IMR-90 (cell line): ENCODE measurements around the gene ZFP92. TPM values are rescaled to one million over a fixed set of nuclear protein-coding genes. Genes with fewer than 3 reads are reported as not detected.

Experiments
- ATAC-seq: fragments of 200-7000 bp; cut with Tn5 transposase; 2 replicates; pipeline ENCODE4 v1.9.1; 2020; ENCODE audit warnings: low read depth, mild to moderate bottlenecking, moderate library complexity
- BruUV-seq: library from RNA; stranded (reverse); fragments of 400-500 nt; replicated peaks from 2 replicates; lab custom pipeline; 2021; lab: Mats Ljungman, UMichigan
- CTCF ChIA-PET: fragments of 300-600 bp; formaldehyde crosslinking; extraction: SDS; loops from one replicate; lab custom pipeline; 2021; ENCODE audit warnings: antibody characterized with exemption; lab: Yijun Ruan, JAX
- POLR2A ChIA-PET: fragments of 300-600 bp; sonication (Branson Sonifier 250); formaldehyde crosslinking; loops from one replicate; lab custom pipeline; 2022; ENCODE audit warnings: antibody characterized with exemption; ENCODE audit not compliant: unreplicated experiment; lab: Charles Lee
- DNase-seq: peaks from one replicate; pipeline ENCODE4 v3.0.0; 2013
- H2AFZ ChIP-seq: replicated peaks from 2 replicates; pipeline ENCODE3; 2013; ENCODE audit warnings: low read length, mild to moderate bottlenecking; ENCODE audit not compliant: poor library complexity
- H2AK5ac ChIP-seq: 2 replicates; pipeline ENCODE4 v1.6.1; 2013; ENCODE audit warnings: low read depth, low read length, inconsistent platforms
- H2AK9ac ChIP-seq: replicated peaks from 2 replicates; pipeline ENCODE3; 2013; ENCODE audit warnings: mild to moderate bottlenecking, low read depth, low read length, moderate library complexity; ENCODE audit not compliant: poor library complexity
- H2BK120ac ChIP-seq: 2 replicates; pipeline ENCODE4 v1.6.1; 2013; ENCODE audit warnings: low read depth, low read length, inconsistent platforms
- H2BK15ac ChIP-seq: 3 replicates; pipeline ENCODE4 v1.6.1; 2013; ENCODE audit warnings: low read depth, low read length, inconsistent platforms
- H2BK20ac ChIP-seq: 2 replicates; pipeline ENCODE4 v1.6.1; 2013; ENCODE audit warnings: low read depth, mild to moderate bottlenecking, inconsistent platforms, low read length, moderate library complexity
- H2BK5ac ChIP-seq: 2 replicates; pipeline ENCODE4 v1.6.1; 2013; ENCODE audit warnings: mild to moderate bottlenecking, low read depth, low read length, inconsistent platforms; ENCODE audit not compliant: poor library complexity, severe bottlenecking
- H3K14ac ChIP-seq: replicated peaks from 2 replicates; pipeline ENCODE4 v1.6.1; 2013; ENCODE audit warnings: low read depth, low read length, inconsistent platforms
- H3K18ac ChIP-seq: 2 replicates; pipeline ENCODE4 v1.6.1; 2013; ENCODE audit warnings: low read depth, low read length, control low read depth
- H3K23ac ChIP-seq: 2 replicates; pipeline ENCODE4 v1.6.1; 2013; ENCODE audit warnings: low read depth, low read length, inconsistent platforms
- H3K27ac ChIP-seq: 2 replicates; pipeline ENCODE4 v1.5.1; 2013; ENCODE audit warnings: mild to moderate bottlenecking, control low read depth, low read length; ENCODE audit not compliant: insufficient read depth
- H3K27me3 ChIP-seq: 2 replicates; pipeline ENCODE4 v1.6.1; 2013; ENCODE audit warnings: low read length; ENCODE audit not compliant: control insufficient read depth, insufficient read depth
- H3K36me3 ChIP-seq: 2 replicates; pipeline ENCODE4 v1.6.1; 2013; ENCODE audit warnings: low read length, mixed read lengths; ENCODE audit not compliant: control insufficient read depth, insufficient read depth
- H3K4ac ChIP-seq: 2 replicates; pipeline ENCODE4 v1.6.1; 2013; ENCODE audit warnings: low read depth, low read length, inconsistent platforms
- H3K4me1 ChIP-seq: 2 replicates; pipeline ENCODE4 v1.6.1; 2013; ENCODE audit warnings: low read length, mixed read lengths; ENCODE audit not compliant: control insufficient read depth, insufficient read depth
- H3K4me2 ChIP-seq: 2 replicates; pipeline ENCODE4 v1.6.1; 2013; ENCODE audit warnings: low read depth, mild to moderate bottlenecking, control low read depth, low read length, moderate library complexity
- H3K4me3 ChIP-seq: 2 replicates; pipeline ENCODE4 v1.5.1; 2013; ENCODE audit warnings: low read depth, mild to moderate bottlenecking, control low read depth, low read length, moderate library complexity; ENCODE audit not compliant: insufficient read depth
- H3K56ac ChIP-seq: 2 replicates; pipeline ENCODE4 v1.6.1; 2013; ENCODE audit warnings: low read length, inconsistent platforms; ENCODE audit not compliant: insufficient read depth; ENCODE audit errors: extremely low read depth
- H3K79me1 ChIP-seq, 2 experiments: 2 replicates each; pipeline ENCODE4 v1.6.1; 2013; ENCODE audit warnings: low read length in 2 of 2, inconsistent platforms in 1 of 2, low read depth in 1 of 2
- H3K9ac ChIP-seq: 2 replicates; pipeline ENCODE4 v1.6.1; 2013; ENCODE audit warnings: low read depth, low read length, control low read depth
- H3K9me1 ChIP-seq: 2 replicates; pipeline ENCODE4 v1.6.1; 2013; ENCODE audit warnings: low read length, inconsistent platforms; ENCODE audit not compliant: insufficient read depth
- H3K9me3 ChIP-seq: 2 replicates; pipeline ENCODE4 v1.6.1; 2013; ENCODE audit warnings: low read length; ENCODE audit not compliant: control insufficient read depth, insufficient read depth
- H4K20me1 ChIP-seq: 2 replicates; pipeline ENCODE4 v1.6.1; 2013; ENCODE audit warnings: low read length, inconsistent platforms; ENCODE audit not compliant: insufficient read depth
- H4K5ac ChIP-seq: 2 replicates; pipeline ENCODE4 v1.6.1; 2013; ENCODE audit warnings: mild to moderate bottlenecking, low read depth, low read length, control low read depth
- H4K8ac ChIP-seq, 2 experiments: 2 replicates each; pipeline ENCODE4 v1.6.1; 2013; ENCODE audit warnings: low read depth in 2 of 2, low read length in 2 of 2, control low read depth in 1 of 2, inconsistent platforms in 1 of 2
- H4K91ac ChIP-seq: 2 replicates; pipeline ENCODE4 v1.6.1; 2013; ENCODE audit warnings: low read depth, low read length, inconsistent platforms; ENCODE audit not compliant: insufficient read depth
- BHLHE40 ChIP-seq: fragments of 150-350 bp; IDR thresholded peaks from 2 replicates; pipeline ENCODE4 v1.6.1; 2016; ENCODE audit warnings: mild to moderate bottlenecking, low read depth, low read length
- CEBPB ChIP-seq: IDR thresholded peaks from 2 replicates; pipeline ENCODE4 v1.6.1; 2012; ENCODE audit warnings: low read depth, low read length, improper control_type of control experiment
- CHD1 ChIP-seq: IDR thresholded peaks from 2 replicates; pipeline ENCODE4 v1.6.1; 2012; ENCODE audit warnings: low read depth, low read length, improper control_type of control experiment
- ELK1 ChIP-seq: fragments of 150-350 bp; IDR thresholded peaks from 2 replicates; pipeline ENCODE4 v1.6.1; 2016; ENCODE audit warnings: low read depth, mild to moderate bottlenecking, low read length, moderate library complexity, borderline replicate concordance
- FOS ChIP-seq: fragments of 150-350 bp; IDR thresholded peaks from 2 replicates; pipeline ENCODE4 v1.6.1; 2016; ENCODE audit warnings: low read depth, low read length
- MAFK ChIP-seq: IDR thresholded peaks from 2 replicates; pipeline ENCODE4 v1.6.1; 2012; ENCODE audit warnings: low read depth, low read length, improper control_type of control experiment
- MAZ ChIP-seq: IDR thresholded peaks from 2 replicates; pipeline ENCODE4 v1.6.1; 2012; ENCODE audit warnings: low read depth, mild to moderate bottlenecking, low read length, improper control_type of control experiment, moderate library complexity, borderline replicate concordance
- POLR2A ChIP-seq: IDR thresholded peaks from 2 replicates; pipeline ENCODE4 v1.6.1; 2012; ENCODE audit warnings: mild to moderate bottlenecking, low read depth, low read length
- RAD21 ChIP-seq: IDR thresholded peaks from 2 replicates; pipeline ENCODE4 v1.6.1; 2012; ENCODE audit warnings: low read length, improper control_type of control experiment
- RCOR1 ChIP-seq: IDR thresholded peaks from 2 replicates; pipeline ENCODE4 v1.6.1; 2012; ENCODE audit warnings: mild to moderate bottlenecking, low read length, improper control_type of control experiment; ENCODE audit not compliant: insufficient replicate concordance
- WGBS, 2 experiments: methylation state at CpG; one replicate each; pipeline versions ENCODE4 v1.1.5 to v1.1.7; 2013; ENCODE audit warnings: missing lambda C conversion rate in 2 of 2; ENCODE audit not compliant: insufficient read length in 1 of 2; ENCODE audit errors: extremely low coverage in 2 of 2; 5-methylcytosine and 5-hydroxymethylcytosine counted together
- dilution Hi-C: fragments of 300-500 bp; cut with HindIII; formaldehyde crosslinking; loops from one replicate; pipeline ENCODE4 v1.14.3; 2018; ENCODE audit warnings: low sequenced_read_pairs; ENCODE audit not compliant: unreplicated experiment
- in situ Hi-C: fragments of 300-500 bp; cut with MboI; formaldehyde crosslinking; loops from 3 replicates; pipeline ENCODE4 v1.14.3; 2019; ENCODE audit warnings: low sequenced_read_pairs, inconsistent platforms, mixed read lengths
- intact Hi-C: fragments of 100-400 bp; cut with micrococcal nuclease; formaldehyde crosslinking; loops from 2 replicates; pipeline ENCODE4 v1.10.0; 2022
- polyA plus RNA-seq, 3 experiments: library from polyadenylated mRNA; depleted of rRNA; stranded (reverse); fragments of >200 nt; gene quantifications; 2 replicates each; pipeline ENCODE4 v1.2.3, GENCODE V29; 2012; ENCODE audit warnings: low replicate concordance in 1 of 3
- total RNA-seq: library from RNA; depleted of rRNA; stranded (reverse); fragments of >200 nt; gene quantifications from 2 replicates; pipeline ENCODE4 v1.2.3, GENCODE V29; 2012
- TF ChIP-seq, protein P1 (sequence below): conservative IDR thresholded peaks from 2 replicates; pipeline ENCODE4 v1.5.1; 2012; ENCODE audit warnings: mild to moderate bottlenecking, low read depth, low read length, improper control_type of control experiment

ZFP92 gene
- total and polyA plus RNA-seq, 2 of the 4 experiments (the other 2 are of a cell fraction): under 0.01 to 0.03 TPM

- H3K4me1 ChIP-seq: no peaks in the 10 kb centered on the region
- in situ Hi-C loops (no loop called here), dilution Hi-C loops (no loop called here), intact Hi-C loops (no loop called here)
- H3K9me1 ChIP-seq: no peaks in the 10 kb centered on the region
- H4K8ac ChIP-seq: no peak overlapping the region
- no peaks in the 10 kb centered on the region for H4K20me1 ChIP-seq
- WGBS, 2 experiments: 60% methylated on average over 3 of the region's 10 CpGs; no CpG with 5 or more reads in 1 of the 2 experiments
- no peak overlapping the region for H3K56ac ChIP-seq
- TF ChIP-seq FOS (no peak), POLR2A (no peak), CHD1 (no peak), CEBPB (no peak), BHLHE40 (no peak), MAFK (no peak), RCOR1 (no peak), MAZ (no peak), RAD21 (no peak), ELK1 (no peak)
- TF ChIP-seq, protein P1, sequence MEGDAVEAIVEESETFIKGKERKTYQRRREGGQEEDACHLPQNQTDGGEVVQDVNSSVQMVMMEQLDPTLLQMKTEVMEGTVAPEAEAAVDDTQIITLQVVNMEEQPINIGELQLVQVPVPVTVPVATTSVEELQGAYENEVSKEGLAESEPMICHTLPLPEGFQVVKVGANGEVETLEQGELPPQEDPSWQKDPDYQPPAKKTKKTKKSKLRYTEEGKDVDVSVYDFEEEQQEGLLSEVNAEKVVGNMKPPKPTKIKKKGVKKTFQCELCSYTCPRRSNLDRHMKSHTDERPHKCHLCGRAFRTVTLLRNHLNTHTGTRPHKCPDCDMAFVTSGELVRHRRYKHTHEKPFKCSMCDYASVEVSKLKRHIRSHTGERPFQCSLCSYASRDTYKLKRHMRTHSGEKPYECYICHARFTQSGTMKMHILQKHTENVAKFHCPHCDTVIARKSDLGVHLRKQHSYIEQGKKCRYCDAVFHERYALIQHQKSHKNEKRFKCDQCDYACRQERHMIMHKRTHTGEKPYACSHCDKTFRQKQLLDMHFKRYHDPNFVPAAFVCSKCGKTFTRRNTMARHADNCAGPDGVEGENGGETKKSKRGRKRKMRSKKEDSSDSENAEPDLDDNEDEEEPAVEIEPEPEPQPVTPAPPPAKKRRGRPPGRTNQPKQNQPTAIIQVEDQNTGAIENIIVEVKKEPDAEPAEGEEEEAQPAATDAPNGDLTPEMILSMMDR: no peak
- no TSS peak for BruUV-seq
- H2AK9ac ChIP-seq: no peak overlapping the region
- CTCF ChIA-PET: no interaction called here
- no peak overlapping the region for H3K14ac ChIP-seq
- H3K4me3 ChIP-seq: no peak overlapping the region
- ATAC-seq (no peak), DNase-seq (no peak)
- H2BK15ac ChIP-seq: no peak overlapping the region
- H2AK5ac ChIP-seq: no peak overlapping the region
- H3K9me3 ChIP-seq: peaks cover 3% of the 10 kb centered on the region; the same call in 1 of the 2 replicates
- peaks cover 6% of the 10 kb centered on the region for H3K27me3 ChIP-seq
- no peak overlapping the region for H2BK5ac ChIP-seq
- no peak overlapping the region for H3K27ac ChIP-seq
- no peak overlapping the region for H3K23ac ChIP-seq
- no peak overlapping the region for H3K4me2 ChIP-seq
- H2BK120ac ChIP-seq: no peak overlapping the region
- no peak overlapping the region for H3K9ac ChIP-seq
- no peak overlapping the region for H2BK20ac ChIP-seq
- no peak overlapping the region for H3K4ac ChIP-seq
- H3K18ac ChIP-seq: no peak overlapping the region
- H4K91ac ChIP-seq: no peak overlapping the region
- H4K5ac ChIP-seq: no peak overlapping the region
- POLR2A ChIA-PET: no interaction called here
- H3K79me1 ChIP-seq: no peaks in the 10 kb centered on the region
- H2AFZ ChIP-seq: no peak overlapping the region
- H3K36me3 ChIP-seq: no peaks in the 10 kb centered on the region
Observed at GRCh38 chrX:153387987-153388721, 23.1 kb upstream of the ZFP92 start.
